Measurements from ENCODE around the gene ELOVL4.

Gene ELOVL4

DNA sequence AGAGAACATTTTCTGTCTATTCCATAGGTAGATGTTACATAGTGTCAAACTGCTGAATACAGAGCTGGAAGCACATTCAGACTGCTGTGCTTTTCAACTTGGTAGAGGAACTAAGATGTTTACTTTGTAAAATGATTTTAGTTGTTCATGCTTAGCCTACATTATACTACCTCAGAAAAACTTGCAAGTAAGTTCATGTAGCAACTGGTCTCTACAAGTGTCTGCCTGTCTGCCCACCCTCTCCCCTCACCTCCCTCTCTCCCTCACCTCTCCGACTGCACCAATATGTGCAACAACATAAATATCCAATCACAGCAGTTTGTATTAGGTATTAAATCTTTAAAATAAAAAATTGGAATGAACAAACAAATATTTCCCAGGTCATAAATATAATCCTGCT lies 25.3 kb downstream of the ELOVL4 start:
- DNase-seq: no peak
- H3K4me3 ChIP-seq (ENCODE audit: insufficient read depth, low read depth, low read length, poor library complexity, severe bottlenecking): no peak overlapping the region
- no peak overlapping the region for H3K27ac ChIP-seq (ENCODE audit: insufficient read depth, low read length, poor library complexity, severe bottlenecking)
- H3K27me3 ChIP-seq (replicated peaks; ENCODE audit: control insufficient read depth, insufficient read depth, low read length, poor library complexity, severe bottlenecking): no peaks in the 10 kb centered on the region
- H3K9me3 ChIP-seq (ENCODE audit: control insufficient read depth, low read length): no peaks in the 10 kb centered on the region
- peaks cover 3% of the 10 kb centered on the region for H3K36me3 ChIP-seq (ENCODE audit: control insufficient read depth, insufficient read depth, low read length)
- no peaks in the 10 kb centered on the region for H3K4me1 ChIP-seq (ENCODE audit: control insufficient read depth, insufficient read depth, low read length, poor library complexity, severe bottlenecking)

DNA sequence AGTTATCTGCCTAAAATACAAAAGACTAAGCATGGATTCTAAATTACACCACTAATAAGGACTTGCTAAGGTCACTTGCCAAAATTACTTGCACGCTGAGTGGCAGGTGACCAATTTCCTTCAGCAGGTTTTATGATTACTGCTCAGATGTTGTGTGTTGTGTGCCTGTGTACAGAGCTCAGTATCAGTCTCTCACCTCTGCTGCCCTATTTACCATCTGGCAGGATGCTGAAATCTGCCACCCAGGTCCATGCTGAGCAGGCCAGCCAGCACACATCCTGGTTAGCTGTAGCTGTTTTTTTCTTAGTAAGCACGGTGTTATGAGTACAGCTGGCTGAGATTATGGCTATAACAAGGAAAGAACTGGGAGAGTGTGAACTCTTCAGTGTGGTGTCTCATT lies 34.0 kb downstream of the ELOVL4 start:
- H3K9me3 ChIP-seq (ENCODE audit: control insufficient read depth, low read length): no peaks in the 10 kb centered on the region
- H3K27ac ChIP-seq (ENCODE audit: insufficient read depth, low read length, poor library complexity, severe bottlenecking): no peak overlapping the region
- H3K27me3 ChIP-seq (replicated peaks; ENCODE audit: control insufficient read depth, insufficient read depth, low read length, poor library complexity, severe bottlenecking): no peaks in the 10 kb centered on the region
- DNase-seq: no peak
- no peaks in the 10 kb centered on the region for H3K36me3 ChIP-seq (ENCODE audit: control insufficient read depth, insufficient read depth, low read length)
- no peaks in the 10 kb centered on the region for H3K4me1 ChIP-seq (ENCODE audit: control insufficient read depth, insufficient read depth, low read length, poor library complexity, severe bottlenecking)
- no peak overlapping the region for H3K4me3 ChIP-seq (ENCODE audit: insufficient read depth, low read depth, low read length, poor library complexity, severe bottlenecking)

DNA sequence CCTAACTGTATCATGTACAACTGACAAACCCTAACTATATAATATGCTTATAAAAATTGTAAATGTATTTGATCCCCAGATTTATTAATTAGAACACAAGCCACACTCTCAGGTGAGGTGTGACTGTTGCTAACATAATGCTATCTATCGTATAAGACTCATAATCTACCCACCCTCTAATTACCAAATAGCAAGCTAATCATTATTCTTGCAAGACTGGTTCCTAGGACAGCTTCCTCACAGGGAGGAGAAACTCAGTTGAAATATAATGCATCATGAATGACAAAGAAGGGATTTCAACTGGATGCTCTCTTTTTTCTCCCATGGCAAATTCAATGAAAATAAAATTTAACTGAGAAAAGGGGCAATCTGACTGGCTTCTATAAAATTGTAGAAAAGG lies 35.4 kb downstream of the ELOVL4 start:
- H3K27ac ChIP-seq (ENCODE audit: insufficient read depth, low read length, poor library complexity, severe bottlenecking): no peak overlapping the region
- DNase-seq: no peak
- no peaks in the 10 kb centered on the region for H3K9me3 ChIP-seq (ENCODE audit: control insufficient read depth, low read length)
- no peaks in the 10 kb centered on the region for H3K36me3 ChIP-seq (ENCODE audit: control insufficient read depth, insufficient read depth, low read length)
- H3K27me3 ChIP-seq (replicated peaks; ENCODE audit: control insufficient read depth, insufficient read depth, low read length, poor library complexity, severe bottlenecking): no peaks in the 10 kb centered on the region
- H3K4me1 ChIP-seq (ENCODE audit: control insufficient read depth, insufficient read depth, low read length, poor library complexity, severe bottlenecking): no peaks in the 10 kb centered on the region
- H3K4me3 ChIP-seq (ENCODE audit: insufficient read depth, low read depth, low read length, poor library complexity, severe bottlenecking): no peak overlapping the region

DNA sequence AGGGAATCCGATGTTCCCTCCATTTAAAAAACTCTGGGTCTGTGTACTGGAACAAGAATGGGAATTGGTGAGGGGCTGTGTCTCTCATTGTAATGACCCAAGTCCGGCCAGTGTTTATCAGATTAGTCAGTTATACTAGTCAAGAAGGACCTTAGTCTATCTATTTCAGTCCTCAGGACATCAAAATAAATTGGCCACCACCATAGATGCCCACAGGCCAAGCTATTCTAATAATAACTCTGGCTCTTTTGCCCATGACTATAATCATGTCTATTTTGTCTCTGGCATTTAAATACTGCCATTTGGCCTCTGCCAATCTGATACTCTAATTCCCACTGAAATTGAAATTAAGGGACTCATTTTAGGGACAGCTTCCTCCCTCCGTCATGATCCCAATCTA lies 37.8 kb downstream of the ELOVL4 start:
- no peak for DNase-seq
- Histone ChIP-seq H3K4me3 (ENCODE audit: insufficient read depth, low read depth, low read length, poor library complexity, severe bottlenecking) (no peak overlapping the region), H3K27ac (ENCODE audit: insufficient read depth, low read length, poor library complexity, severe bottlenecking) (no peak overlapping the region), H3K4me1 (ENCODE audit: control insufficient read depth, insufficient read depth, low read length, poor library complexity, severe bottlenecking) (no peaks in the 10 kb centered on the region), H3K9me3 (ENCODE audit: control insufficient read depth, low read length) (no peaks in the 10 kb centered on the region), H3K27me3 (replicated peaks; ENCODE audit: control insufficient read depth, insufficient read depth, low read length, poor library complexity, severe bottlenecking) (no peaks in the 10 kb centered on the region), H3K36me3 (ENCODE audit: control insufficient read depth, insufficient read depth, low read length) (no peaks in the 10 kb centered on the region)

DNA sequence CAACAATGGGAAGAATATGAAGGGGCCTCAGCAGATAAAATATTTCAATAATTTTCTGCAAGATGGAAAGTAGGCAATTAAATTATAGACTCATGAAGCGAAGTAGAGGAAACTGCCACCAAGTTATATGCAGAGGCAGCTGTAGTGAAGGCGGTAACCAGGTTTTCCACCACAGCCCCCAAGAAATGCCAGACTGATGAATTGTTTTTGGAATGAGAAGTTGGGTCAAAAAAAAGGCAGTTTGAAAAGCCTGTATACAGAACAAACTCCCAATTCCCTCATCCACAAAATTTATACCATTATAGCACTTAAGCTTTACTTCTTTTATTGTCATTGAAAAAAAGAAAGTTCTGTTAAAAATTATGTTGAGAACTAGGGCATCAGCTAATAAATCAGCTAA lies 45.3 kb downstream of the ELOVL4 start:
- Histone ChIP-seq H3K27ac (ENCODE audit: insufficient read depth, low read length, poor library complexity, severe bottlenecking) (no peak overlapping the region), H3K4me1 (ENCODE audit: control insufficient read depth, insufficient read depth, low read length, poor library complexity, severe bottlenecking) (no peaks in the 10 kb centered on the region), H3K4me3 (ENCODE audit: insufficient read depth, low read depth, low read length, poor library complexity, severe bottlenecking) (no peak overlapping the region), H3K36me3 (ENCODE audit: control insufficient read depth, insufficient read depth, low read length) (no peaks in the 10 kb centered on the region), H3K27me3 (replicated peaks; ENCODE audit: control insufficient read depth, insufficient read depth, low read length, poor library complexity, severe bottlenecking) (no peaks in the 10 kb centered on the region), H3K9me3 (ENCODE audit: control insufficient read depth, low read length) (no peaks in the 10 kb centered on the region)
- DNase-seq: no peak

DNA sequence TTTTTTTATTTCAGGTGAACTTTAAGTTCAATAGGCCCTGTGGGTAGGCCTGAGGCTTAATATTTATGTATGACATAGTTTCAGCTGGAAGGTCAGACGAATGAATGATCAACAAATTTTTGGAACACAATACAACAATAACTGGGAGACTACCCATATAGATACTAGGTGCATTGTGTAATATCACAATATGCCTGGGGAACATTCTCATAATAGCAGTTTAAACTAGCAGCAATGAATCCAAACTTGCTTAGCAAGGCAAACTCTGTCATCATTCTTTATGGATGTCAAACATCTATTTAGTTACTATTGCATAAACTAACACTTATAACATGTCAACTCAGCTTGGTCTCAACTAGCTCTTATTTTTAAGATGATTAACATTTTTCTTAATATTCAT lies 49.3 kb downstream of the ELOVL4 start:
- no peak overlapping the region for H3K27ac ChIP-seq (ENCODE audit: insufficient read depth, low read length, poor library complexity, severe bottlenecking)
- H3K36me3 ChIP-seq (ENCODE audit: control insufficient read depth, insufficient read depth, low read length): no peaks in the 10 kb centered on the region
- H3K4me3 ChIP-seq (ENCODE audit: insufficient read depth, low read depth, low read length, poor library complexity, severe bottlenecking): no peak overlapping the region
- no peaks in the 10 kb centered on the region for H3K9me3 ChIP-seq (ENCODE audit: control insufficient read depth, low read length)
- no peaks in the 10 kb centered on the region for H3K4me1 ChIP-seq (ENCODE audit: control insufficient read depth, insufficient read depth, low read length, poor library complexity, severe bottlenecking)
- no peak for DNase-seq
- H3K27me3 ChIP-seq (replicated peaks; ENCODE audit: control insufficient read depth, insufficient read depth, low read length, poor library complexity, severe bottlenecking): no peaks in the 10 kb centered on the region

DNA sequence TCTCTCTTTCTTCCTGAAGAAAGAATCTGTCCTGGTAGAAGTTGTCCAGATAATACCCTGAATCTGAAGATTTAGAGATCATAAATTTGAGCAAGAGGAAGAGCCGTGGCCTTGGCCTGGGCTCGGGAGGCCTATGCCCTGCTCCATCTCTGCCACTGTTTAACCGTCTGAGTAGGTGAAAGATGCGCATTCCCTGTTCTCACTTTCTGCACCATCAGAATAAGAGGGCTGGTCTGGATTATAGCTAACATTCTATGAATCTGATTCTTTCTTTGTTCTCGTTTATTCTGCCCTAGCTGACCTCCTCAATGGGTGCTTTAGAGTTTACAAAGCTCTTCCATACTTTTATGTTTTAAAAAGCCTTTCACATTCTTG lies 51.3 kb downstream of the ELOVL4 start:
- no peak overlapping the region for H3K4me3 ChIP-seq (ENCODE audit: insufficient read depth, low read depth, low read length, poor library complexity, severe bottlenecking)
- DNase-seq: no peak
- no peaks in the 10 kb centered on the region for H3K4me1 ChIP-seq (ENCODE audit: control insufficient read depth, insufficient read depth, low read length, poor library complexity, severe bottlenecking)
- H3K27me3 ChIP-seq (replicated peaks; ENCODE audit: control insufficient read depth, insufficient read depth, low read length, poor library complexity, severe bottlenecking): no peaks in the 10 kb centered on the region
- no peak overlapping the region for H3K27ac ChIP-seq (ENCODE audit: insufficient read depth, low read length, poor library complexity, severe bottlenecking)
- no peaks in the 10 kb centered on the region for H3K36me3 ChIP-seq (ENCODE audit: control insufficient read depth, insufficient read depth, low read length)
- H3K9me3 ChIP-seq (ENCODE audit: control insufficient read depth, low read length): no peaks in the 10 kb centered on the region

DNA sequence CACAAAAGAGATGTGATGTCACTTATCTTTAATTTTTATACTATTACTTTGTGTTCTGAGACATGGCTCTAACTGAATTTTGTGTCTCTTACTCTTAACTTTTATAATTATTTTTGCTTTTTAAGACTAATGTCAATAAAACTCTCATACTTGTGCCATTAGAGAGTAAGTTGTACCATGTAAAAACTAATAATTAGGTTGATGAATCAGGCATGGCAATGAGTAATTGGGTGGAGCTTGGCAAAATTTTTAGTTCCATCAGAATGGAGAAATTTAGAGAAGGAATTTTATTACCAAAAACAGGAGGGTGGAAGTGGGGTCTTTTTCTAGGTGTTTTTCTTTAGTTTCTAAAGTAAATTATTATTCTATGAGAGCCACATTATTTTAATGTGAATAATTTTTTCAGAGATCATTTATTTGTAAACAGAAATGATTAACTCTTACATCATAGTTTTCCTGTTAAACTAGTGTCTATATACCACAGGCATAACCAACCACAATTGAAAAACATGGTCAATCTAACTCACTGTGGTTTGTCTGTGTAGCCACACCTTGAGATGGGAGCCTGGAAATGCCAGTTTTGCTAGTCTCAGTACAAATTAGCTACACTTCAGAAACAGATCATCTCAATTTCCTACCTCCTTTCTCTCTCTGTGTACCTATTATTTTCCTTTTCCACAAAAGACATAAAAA lies 51.8 kb downstream of the ELOVL4 start:
- Histone ChIP-seq H3K4me3 (ENCODE audit: insufficient read depth, low read depth, low read length, poor library complexity, severe bottlenecking) (no peak overlapping the region), H3K27me3 (replicated peaks; ENCODE audit: control insufficient read depth, insufficient read depth, low read length, poor library complexity, severe bottlenecking) (no peaks in the 10 kb centered on the region), H3K9me3 (ENCODE audit: control insufficient read depth, low read length) (no peaks in the 10 kb centered on the region), H3K27ac (ENCODE audit: insufficient read depth, low read length, poor library complexity, severe bottlenecking) (no peak overlapping the region), H3K36me3 (ENCODE audit: control insufficient read depth, insufficient read depth, low read length) (no peaks in the 10 kb centered on the region), H3K4me1 (ENCODE audit: control insufficient read depth, insufficient read depth, low read length, poor library complexity, severe bottlenecking) (no peaks in the 10 kb centered on the region)
- no peak for DNase-seq

DNA sequence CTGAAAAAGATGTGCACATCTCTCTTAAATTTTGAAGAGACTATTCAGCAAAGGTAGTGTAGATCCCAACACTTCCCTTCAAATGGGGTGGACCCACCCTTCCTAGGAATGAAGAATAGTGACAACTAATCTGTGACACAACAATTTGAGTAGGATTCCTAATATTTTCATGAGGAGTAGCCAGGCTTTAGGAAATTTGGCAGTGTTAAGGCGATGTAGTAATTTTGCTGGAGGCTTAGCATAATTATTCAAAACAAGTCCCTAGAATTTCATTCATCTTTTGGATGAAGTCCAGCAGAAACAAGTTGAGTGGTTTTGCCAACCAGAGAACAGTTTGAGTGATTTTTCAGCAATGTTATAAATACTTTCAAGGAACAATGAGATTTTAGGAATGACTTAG lies 52.4 kb downstream of the ELOVL4 start:
- H3K4me3 ChIP-seq (ENCODE audit: insufficient read depth, low read depth, low read length, poor library complexity, severe bottlenecking): no peak overlapping the region

DNA sequence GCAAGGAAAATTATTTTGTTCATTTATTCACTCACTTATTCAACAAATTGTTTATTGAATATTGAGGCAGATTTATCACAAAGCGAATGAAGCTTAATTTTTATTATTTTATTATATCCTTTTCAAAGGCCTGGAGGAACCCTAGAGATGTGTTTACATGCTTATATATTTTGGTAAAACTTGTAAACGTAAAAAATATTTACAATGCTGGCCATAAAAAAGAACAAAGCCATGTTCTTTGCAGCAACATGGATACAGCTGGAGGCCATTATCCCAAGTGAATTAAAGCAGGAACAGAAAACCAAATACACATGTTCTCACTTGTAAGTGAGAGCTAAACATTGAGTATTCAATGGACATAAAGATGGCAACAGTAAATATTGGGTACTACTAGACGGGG lies 58.8 kb downstream of the ELOVL4 start:
- H3K27me3 ChIP-seq (replicated peaks; ENCODE audit: control insufficient read depth, insufficient read depth, low read length, poor library complexity, severe bottlenecking): no peaks in the 10 kb centered on the region
- H3K9me3 ChIP-seq (ENCODE audit: control insufficient read depth, low read length): no peaks in the 10 kb centered on the region
- no peak overlapping the region for H3K27ac ChIP-seq (ENCODE audit: insufficient read depth, low read length, poor library complexity, severe bottlenecking)
- no peaks in the 10 kb centered on the region for H3K36me3 ChIP-seq (ENCODE audit: control insufficient read depth, insufficient read depth, low read length)
- H3K4me3 ChIP-seq (ENCODE audit: insufficient read depth, low read depth, low read length, poor library complexity, severe bottlenecking): no peak overlapping the region
- H3K4me1 ChIP-seq (ENCODE audit: control insufficient read depth, insufficient read depth, low read length, poor library complexity, severe bottlenecking): no peaks in the 10 kb centered on the region
- no peak for DNase-seq

More for the DNA sequence above, 52.4 kb downstream of the ELOVL4 start:
- Histone ChIP-seq H3K36me3 (ENCODE audit: control insufficient read depth, insufficient read depth, low read length) (no peaks in the 10 kb centered on the region), H3K27me3 (replicated peaks; ENCODE audit: control insufficient read depth, insufficient read depth, low read length, poor library complexity, severe bottlenecking) (no peaks in the 10 kb centered on the region), H3K4me1 (ENCODE audit: control insufficient read depth, insufficient read depth, low read length, poor library complexity, severe bottlenecking) (no peaks in the 10 kb centered on the region), H3K9me3 (ENCODE audit: control insufficient read depth, low read length) (no peaks in the 10 kb centered on the region), H3K27ac (ENCODE audit: insufficient read depth, low read length, poor library complexity, severe bottlenecking) (no peak overlapping the region)
- no peak for DNase-seq
